Measurements from ENCODE around the gene SPATA20.

The SPATA20 gene

DNA sequence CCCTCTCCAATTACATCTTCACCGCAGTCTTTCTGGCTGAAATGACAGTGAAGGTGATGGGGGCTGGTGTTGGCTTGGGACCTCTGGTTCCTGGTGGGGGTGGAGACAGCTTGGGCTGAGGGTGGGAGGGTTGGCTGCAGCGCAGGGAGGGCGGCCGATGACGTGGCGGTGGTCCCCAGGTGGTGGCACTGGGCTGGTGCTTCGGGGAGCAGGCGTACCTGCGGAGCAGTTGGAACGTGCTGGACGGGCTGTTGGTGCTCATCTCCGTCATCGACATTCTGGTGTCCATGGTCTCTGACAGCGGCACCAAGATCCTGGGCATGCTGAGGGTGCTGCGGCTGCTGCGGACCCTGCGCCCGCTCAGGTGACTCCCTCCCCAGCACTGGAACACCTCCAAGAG is 55.9 kb downstream of the SPATA20 start:
- DNase-seq (ENCODE audit: low spot score) = no peak

DNA sequence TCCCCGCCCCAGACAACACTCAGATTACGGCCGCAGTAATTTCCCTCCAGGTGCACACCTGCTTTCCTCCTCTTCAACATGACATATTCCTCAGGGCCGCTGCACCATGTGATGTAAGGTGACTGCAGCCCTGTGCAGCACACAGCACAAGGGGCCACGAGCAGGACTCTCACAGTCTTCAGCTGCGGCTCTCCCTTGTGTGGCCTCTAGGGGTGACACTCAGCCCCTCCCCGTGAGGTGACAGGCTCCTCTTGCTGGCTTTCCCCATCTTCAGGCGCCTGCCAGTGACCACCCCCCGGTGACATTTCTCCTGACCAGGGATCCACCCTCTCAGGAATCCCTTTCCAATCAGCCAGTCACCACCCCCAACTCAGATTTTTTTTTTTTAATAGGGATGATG is 56.4 kb downstream of the SPATA20 start:
- DNase-seq (ENCODE audit: low spot score) = no peak

DNA sequence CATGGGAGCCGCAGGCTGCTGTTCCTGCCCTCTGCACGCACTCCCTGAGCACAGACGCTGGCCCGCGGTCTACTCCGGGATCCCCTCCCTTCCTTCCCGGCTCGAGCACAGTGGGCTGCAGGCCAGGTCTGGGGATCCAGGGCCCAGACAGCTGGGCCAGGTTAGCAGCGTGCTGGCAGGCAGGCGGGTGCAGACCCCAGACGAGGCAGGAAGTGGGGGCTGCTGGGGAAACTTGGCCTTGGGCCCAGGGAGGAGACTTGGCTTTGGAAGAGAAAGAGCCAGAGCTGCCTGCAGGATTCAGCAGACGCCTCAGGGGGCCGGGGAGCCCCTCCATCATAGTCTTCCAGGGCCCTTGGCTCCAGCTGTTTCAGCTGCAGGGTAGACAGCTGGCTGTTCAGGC is 57.5 kb downstream of the SPATA20 start:
- DNase-seq (ENCODE audit: low spot score) = no peak

DNA sequence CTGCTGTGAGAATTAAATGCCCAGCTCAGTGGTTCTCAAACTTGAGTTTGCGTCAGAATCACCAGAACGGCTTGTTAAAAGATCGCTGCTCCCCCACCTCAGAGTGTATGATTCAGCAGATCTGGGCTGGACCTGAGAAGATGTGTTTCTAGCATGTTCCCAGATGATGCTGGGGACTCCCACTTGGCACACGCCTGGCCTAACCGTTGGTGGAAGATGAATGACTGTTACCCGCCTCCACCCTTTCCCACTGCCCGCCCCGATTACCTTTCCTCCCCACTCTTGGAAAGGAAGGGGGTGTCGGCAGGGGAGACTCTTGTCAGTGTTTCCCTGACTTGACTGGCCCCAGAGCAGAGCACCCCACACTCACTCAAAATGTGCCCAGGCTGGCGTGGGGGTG is 58.5 kb downstream of the SPATA20 start:
- no peak for DNase-seq (ENCODE audit: low spot score)

Measured in pons (tissue), 1 donor.